Measurements from ENCODE around the gene CDC42EP2.

Gene CDC42EP2

GRCh38 chr11:65309006-65309405, 5.7 kb upstream of the CDC42EP2 start:
- in situ Hi-C loops (cut with HindIII; ENCODE audit: low sequenced_read_pairs), result no loop called here
- no peak for DNase-seq (ENCODE audit: low read depth)
- TF ChIP-seq CTCF (IDR thresholded peaks at IDR 0.05; ENCODE audit: low read depth, low read length, missing control alignments), result no peak
- H3K4me3 ChIP-seq (ENCODE audit: low read depth, low read length), result no peak overlapping the region

DNA sequence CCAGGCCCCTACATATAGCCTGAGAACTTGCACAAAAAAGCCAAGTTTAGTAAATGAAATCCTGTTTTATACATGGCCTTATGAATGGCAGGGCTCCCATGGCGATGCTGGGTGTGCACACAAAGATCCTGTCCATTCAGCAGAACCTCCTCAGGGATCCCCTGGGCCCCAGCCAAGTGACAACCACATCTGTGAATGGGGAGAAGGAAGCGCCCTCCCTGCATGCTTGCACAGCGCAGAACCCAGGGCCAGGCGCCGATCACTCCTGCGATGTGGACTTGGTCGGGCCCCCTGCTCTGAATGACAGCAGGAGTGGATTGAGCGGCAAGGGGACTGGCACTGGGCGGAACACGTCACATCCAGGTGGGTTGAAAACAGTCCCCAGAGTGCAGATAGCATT, 4.5 kb upstream of the CDC42EP2 start:
- no peak for TF ChIP-seq CTCF (IDR thresholded peaks at IDR 0.05; ENCODE audit: low read depth, low read length, missing control alignments)
- no peak for DNase-seq (ENCODE audit: low read depth)
- no peak overlapping the region for H3K4me3 ChIP-seq (ENCODE audit: low read depth, low read length)
- in situ Hi-C loops (cut with HindIII; ENCODE audit: low sequenced_read_pairs), result no loop called here

GRCh38 chr11:65310736-65311135, 3.9 kb upstream of the CDC42EP2 start:
- DNase-seq (ENCODE audit: low read depth), result no peak
- H3K4me3 ChIP-seq (ENCODE audit: low read depth, low read length), result no peak overlapping the region
- TF ChIP-seq CTCF (IDR thresholded peaks at IDR 0.05; ENCODE audit: low read depth, low read length, missing control alignments), result no peak
- in situ Hi-C loops (cut with HindIII; ENCODE audit: low sequenced_read_pairs), result no loop called here

- DNase-seq (ENCODE audit: low read depth), result no peak
- in situ Hi-C loops (cut with HindIII; ENCODE audit: low sequenced_read_pairs), result no loop called here
- H3K4me3 ChIP-seq (ENCODE audit: low read depth, low read length), result no peak overlapping the region
These were observed 3.4 kb upstream of the CDC42EP2 start for GRCh38 chr11:65311170-65311678.

DNA sequence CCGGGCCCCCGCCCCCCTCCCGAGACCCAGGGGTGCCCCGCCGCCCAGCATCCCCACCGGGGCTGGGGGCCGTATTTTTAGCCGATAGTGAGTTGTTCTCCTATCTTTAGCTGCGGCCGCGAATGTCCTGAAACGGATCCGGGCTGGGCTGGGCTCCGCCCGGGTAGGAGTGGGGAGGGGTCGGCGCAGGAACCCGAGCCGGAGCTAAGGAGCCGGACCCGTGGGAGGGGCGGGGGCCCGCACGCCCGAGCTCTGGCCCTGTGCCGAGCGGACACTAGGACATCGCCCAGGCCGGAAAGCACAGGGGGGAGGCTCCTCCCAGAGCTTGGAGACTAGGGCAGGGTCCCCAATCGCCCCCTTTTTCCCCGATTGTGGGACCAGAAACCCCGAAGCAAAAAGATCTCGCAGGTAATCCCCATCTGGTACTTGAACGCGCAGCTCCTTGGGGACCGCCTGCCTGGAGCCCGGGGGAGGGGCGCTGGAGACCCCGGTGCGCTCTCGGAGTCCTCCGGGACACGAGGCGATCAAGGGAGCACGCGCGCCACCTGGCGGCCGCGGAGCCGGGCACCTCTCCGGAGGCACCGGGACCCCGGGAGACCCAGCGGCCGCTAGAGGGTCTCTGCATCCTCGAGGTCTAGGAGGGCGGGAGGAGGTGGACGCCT, 669 bp downstream of the CDC42EP2 start:
- in situ Hi-C loops (cut with HindIII; ENCODE audit: low sequenced_read_pairs), result no loop called here
- H3K4me3 ChIP-seq (ENCODE audit: low read depth, low read length), result peak overlapping the region; percentile 88
- no peak for DNase-seq (ENCODE audit: low read depth)
- peak; percentile 97 for TF ChIP-seq CTCF (IDR thresholded peaks at IDR 0.05; ENCODE audit: low read depth, low read length, missing control alignments)

More at GRCh38 chr11:65311170-65311678, 3.4 kb upstream of the CDC42EP2 start:
- TF ChIP-seq CTCF (IDR thresholded peaks at IDR 0.05; ENCODE audit: low read depth, low read length, missing control alignments), result no peak

DNA sequence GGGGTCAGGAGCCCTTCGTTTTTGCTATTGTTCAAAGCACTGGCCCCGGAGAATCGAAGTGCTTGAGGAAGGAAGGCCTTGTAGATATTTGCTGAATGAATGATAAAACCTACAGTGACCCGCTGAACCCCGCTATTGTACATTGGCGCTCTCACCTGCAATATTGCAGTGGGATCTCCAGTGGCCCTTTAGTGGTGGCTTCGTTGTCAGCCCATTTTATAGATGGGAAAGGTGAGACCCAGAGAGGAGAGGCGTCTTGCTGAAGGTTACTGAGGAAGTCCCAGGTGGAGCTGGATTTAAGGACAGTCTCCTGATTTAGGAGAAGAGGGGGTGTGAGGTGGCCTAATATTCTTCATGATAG, 1.2 kb downstream of the CDC42EP2 start:
- TF ChIP-seq CTCF (IDR thresholded peaks at IDR 0.05; ENCODE audit: low read depth, low read length, missing control alignments), result no peak
- no peak for DNase-seq (ENCODE audit: low read depth)
- H3K4me3 ChIP-seq (ENCODE audit: low read depth, low read length), result peak overlapping the region; percentile 88
- in situ Hi-C loops (cut with HindIII; ENCODE audit: low sequenced_read_pairs), result no loop called here
